ENCODE results near the gene NOP53. TPM values are rescaled to one million over a fixed set of nuclear protein-coding genes. Genes with fewer than 3 reads are reported as not detected.
"Not testable (repeated sequence)": the region's sequence is repeated elsewhere in the genome, so short reads cannot be mapped to it uniquely, and the experiment has no call there.

NOP53 gene
- total and polyA plus RNA-seq, 7 donors = 96.3 to 268 (median 166) TPM

DNA sequence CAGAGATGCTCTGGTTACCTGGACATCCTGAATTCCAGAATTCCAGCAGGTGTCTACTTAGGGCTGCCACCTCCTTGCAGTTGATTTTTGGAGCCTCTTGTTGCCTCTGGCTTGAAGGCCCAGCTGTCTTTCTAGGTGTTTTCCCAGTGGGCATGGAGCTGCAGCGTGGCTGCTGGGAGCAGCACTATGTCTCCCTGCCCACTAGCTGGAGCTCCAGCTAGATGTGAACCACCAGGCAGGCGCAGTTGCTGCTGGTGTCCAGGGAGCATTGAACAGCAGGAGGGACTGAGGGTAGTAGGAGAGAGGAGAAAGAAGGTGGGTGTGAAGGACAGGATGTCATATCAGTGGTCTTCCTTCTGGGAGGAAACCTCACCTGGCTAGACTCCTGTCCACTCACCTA lies 23.3 kb downstream of the NOP53 start:
- 77 to 89% (median 83%) methylated on average over 2 of the region's 2 CpGs for WGBS, 3 donors
- DNase-seq (no peak), ATAC-seq (no peak)
- no peaks in the 10 kb centered on the region for H3K9me3 ChIP-seq
- no peaks in the 10 kb centered on the region for H3K27me3 ChIP-seq (ENCODE audit: insufficient read depth in 3 of 3, low read length in 2 of 3)
- intact Hi-C loops (cut with DNase I) = no loop called here
- H3K27ac ChIP-seq = no peak overlapping the region
- H3K36me3 ChIP-seq (ENCODE audit: insufficient read depth in 1 of 2, low read depth in 1 of 2) = no peaks in the 10 kb centered on the region
- H3K4me1 ChIP-seq = no peaks in the 10 kb centered on the region
- TF ChIP-seq, protein P1, sequence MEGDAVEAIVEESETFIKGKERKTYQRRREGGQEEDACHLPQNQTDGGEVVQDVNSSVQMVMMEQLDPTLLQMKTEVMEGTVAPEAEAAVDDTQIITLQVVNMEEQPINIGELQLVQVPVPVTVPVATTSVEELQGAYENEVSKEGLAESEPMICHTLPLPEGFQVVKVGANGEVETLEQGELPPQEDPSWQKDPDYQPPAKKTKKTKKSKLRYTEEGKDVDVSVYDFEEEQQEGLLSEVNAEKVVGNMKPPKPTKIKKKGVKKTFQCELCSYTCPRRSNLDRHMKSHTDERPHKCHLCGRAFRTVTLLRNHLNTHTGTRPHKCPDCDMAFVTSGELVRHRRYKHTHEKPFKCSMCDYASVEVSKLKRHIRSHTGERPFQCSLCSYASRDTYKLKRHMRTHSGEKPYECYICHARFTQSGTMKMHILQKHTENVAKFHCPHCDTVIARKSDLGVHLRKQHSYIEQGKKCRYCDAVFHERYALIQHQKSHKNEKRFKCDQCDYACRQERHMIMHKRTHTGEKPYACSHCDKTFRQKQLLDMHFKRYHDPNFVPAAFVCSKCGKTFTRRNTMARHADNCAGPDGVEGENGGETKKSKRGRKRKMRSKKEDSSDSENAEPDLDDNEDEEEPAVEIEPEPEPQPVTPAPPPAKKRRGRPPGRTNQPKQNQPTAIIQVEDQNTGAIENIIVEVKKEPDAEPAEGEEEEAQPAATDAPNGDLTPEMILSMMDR (IDR thresholded peaks at IDR 0.05) = no peak
- no peak overlapping the region for H3K4me3 ChIP-seq

DNA sequence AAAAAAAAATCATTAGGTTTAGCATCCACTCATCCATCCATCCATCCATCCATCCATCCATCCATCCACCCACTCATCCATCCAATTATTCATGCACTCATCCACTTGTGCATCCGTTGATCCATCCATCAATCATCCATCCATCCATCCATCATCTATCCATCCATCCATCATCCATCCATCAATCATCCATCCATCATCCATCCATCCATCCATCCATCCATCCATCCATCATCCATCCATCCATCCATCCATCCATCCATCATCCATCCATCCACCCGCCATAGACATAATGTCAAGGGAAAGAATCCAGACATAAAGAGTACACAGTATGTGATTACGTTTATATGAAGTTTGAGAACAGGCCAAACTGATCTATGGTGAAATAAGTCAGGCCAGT lies 24.2 kb downstream of the NOP53 start:
- DNase-seq (no peak), ATAC-seq (no peak)
- H3K9me3 ChIP-seq = no peaks in the 10 kb centered on the region
- H3K4me1 ChIP-seq = no peaks in the 10 kb centered on the region
- no peak overlapping the region for H3K4me3 ChIP-seq
- no peaks in the 10 kb centered on the region for H3K27me3 ChIP-seq (ENCODE audit: insufficient read depth in 3 of 3, low read length in 2 of 3)
- H3K27ac ChIP-seq = no peak overlapping the region
- intact Hi-C loops (cut with DNase I) = no loop called here
- 89 to 94% (median 90%) methylated on average over 3 of the region's 3 CpGs for WGBS, 3 donors
- TF ChIP-seq, protein P1 (IDR thresholded peaks at IDR 0.05) = no peak
- no peaks in the 10 kb centered on the region for H3K36me3 ChIP-seq (ENCODE audit: insufficient read depth in 1 of 2, low read depth in 1 of 2)

DNA sequence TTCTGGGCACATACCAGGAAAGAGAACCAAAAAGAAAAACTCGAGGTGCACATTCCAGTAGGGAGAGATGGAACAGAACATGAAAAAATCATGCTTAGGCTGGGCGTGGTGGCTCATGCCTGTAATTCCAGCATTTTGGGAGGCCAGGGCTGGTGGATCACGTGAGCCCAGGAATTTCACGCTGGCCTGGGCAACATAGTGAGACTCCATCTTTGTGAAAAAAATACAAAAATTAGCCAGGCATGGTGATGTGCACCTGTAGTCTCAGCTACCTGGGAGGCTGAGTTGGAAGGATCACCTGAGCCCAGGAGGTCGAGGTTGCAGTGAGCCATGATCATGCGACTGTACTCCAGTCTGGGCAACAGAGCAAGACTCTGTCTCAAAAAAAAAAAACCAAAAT lies 25.9 kb downstream of the NOP53 start:
- H3K4me3 ChIP-seq; H3K36me3 ChIP-seq (ENCODE audit: insufficient read depth in 1 of 2, low read depth in 1 of 2); DNase-seq; H3K9me3 ChIP-seq; intact Hi-C loops (cut with DNase I); H3K27ac ChIP-seq; H3K4me1 ChIP-seq; H3K27me3 ChIP-seq (ENCODE audit: insufficient read depth in 3 of 3, low read length in 2 of 3); ATAC-seq: not testable (repeated sequence)
- 82 to 92% (median 88%) methylated on average over 6 of the region's 6 CpGs for WGBS, 3 donors

DNA sequence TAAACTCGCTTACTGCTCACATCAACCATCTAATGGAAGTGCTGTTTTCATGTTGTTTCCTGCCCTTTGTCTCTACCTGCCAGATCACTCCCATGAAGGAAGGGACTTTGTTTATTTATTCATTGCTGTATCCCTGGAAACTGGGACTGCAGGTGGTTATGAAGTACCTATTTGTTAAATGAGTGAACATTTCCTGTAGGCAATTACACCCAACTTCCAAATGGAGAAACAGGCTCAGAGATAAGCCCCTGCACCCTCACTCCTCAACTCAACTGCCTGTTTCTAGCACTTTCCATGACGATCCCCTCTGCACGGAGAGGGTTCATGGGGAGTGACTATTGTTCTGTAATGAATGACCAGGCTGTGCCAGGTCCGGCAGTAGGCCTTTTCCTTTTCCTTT lies 31.2 kb downstream of the NOP53 start:
- Histone ChIP-seq H3K4me3 (no peak overlapping the region), H3K9me3 (no peaks in the 10 kb centered on the region), H3K4me1 (peaks cover 20% of the 10 kb centered on the region), H3K27ac (no peak overlapping the region), H3K27me3 (ENCODE audit: insufficient read depth in 3 of 3, low read length in 2 of 3) (no peaks in the 10 kb centered on the region), H3K36me3 (ENCODE audit: insufficient read depth in 1 of 2, low read depth in 1 of 2) (peaks cover 0 to 11% of the 10 kb centered on the region in 2 donors)
- ATAC-seq = no peak
- no peak for DNase-seq
- TF ChIP-seq, protein P1 (IDR thresholded peaks at IDR 0.05) = no peak
- 69 to 82% (median 72%) methylated on average over 4 of the region's 4 CpGs for WGBS, 3 donors
- intact Hi-C loops (cut with DNase I) = no loop called here

DNA sequence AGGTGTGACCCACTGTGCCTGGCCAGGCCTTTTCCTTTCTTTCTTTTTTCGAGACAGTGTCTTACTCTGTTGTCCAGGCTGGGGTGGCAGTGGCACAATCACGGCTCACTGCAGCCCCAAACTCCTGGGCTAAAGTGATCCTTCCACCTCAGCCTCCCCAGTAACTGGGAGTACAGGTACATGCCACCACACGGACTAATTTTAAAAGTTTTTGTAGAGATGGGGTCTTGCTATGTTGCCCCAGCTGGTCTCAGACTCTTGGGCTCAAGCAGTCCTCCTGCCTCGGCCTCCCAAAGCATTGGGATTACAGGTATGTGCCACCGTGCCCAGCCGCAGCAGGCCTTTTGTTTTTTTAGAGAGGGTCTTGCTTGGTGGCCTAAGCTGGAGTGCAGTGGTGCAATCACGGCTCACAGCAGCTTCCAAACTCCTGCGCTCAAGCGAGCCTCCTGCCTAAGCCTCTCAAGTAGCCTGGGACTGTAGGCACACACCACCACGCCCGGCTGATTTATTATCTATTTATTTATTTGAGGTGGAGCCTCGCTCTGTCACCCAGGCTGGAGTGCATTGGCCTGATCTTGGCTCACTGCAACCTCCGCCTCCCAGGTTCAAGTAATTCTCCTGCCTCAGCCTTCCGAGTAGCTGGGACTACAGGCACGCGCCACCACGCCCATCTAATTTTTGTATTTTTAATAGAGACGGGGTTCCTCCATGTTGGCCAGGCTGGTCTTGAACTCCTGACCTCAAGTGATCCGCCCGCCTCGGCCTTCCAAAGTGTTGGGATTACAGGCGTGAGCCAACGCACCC lies 32.1 kb downstream of the NOP53 start:
- peak overlapping the region; percentile 95 for H3K27ac ChIP-seq
- H3K9me3 ChIP-seq; DNase-seq; ATAC-seq; intact Hi-C loops (cut with DNase I); H3K27me3 ChIP-seq (ENCODE audit: insufficient read depth in 3 of 3, low read length in 2 of 3): not testable (repeated sequence)
- peaks cover 0 to 18% of the 10 kb centered on the region in 2 donors for H3K36me3 ChIP-seq (ENCODE audit: insufficient read depth in 1 of 2, low read depth in 1 of 2)
- peaks cover 28% of the 10 kb centered on the region for H3K4me1 ChIP-seq
- peak overlapping the region; percentile 93 for H3K4me3 ChIP-seq
- WGBS, 3 donors = 69 to 80% (median 76%) methylated on average over 22 to 23 of the region's 23 CpGs
